HepG2 (cell line): ENCODE results near the gene MLX. TPM values are rescaled to one million over a fixed set of nuclear protein-coding genes. Genes with fewer than 3 reads are reported as not detected.

Experiments used
- CBFB ChIP-seq: sonication (generic); formaldehyde crosslinking; IDR thresholded peaks from 2 replicates; pipeline ENCODE4 v1.4.0; 2020; ENCODE audit warnings: missing genetic modification reagents
- FOXJ3 ChIP-seq: sonication (generic); formaldehyde crosslinking; IDR thresholded peaks from 2 replicates; pipeline ENCODE4 v1.4.0; 2020; ENCODE audit warnings: missing genetic modification reagents, mild to moderate bottlenecking, borderline replicate concordance
- HNRNPLL ChIP-seq: fragments of 200-400 bp; formaldehyde crosslinking; IDR thresholded peaks from 2 replicates; pipeline ENCODE4 v1.6.1; 2017; ENCODE audit warnings: mild to moderate bottlenecking, low read depth, low read length; ENCODE audit not compliant: poor library complexity, severe bottlenecking
- JUNB ChIP-seq: sonication (generic); formaldehyde crosslinking; IDR thresholded peaks from 2 replicates; pipeline ENCODE4 v1.8.0; 2022; ENCODE audit warnings: missing genetic modification reagents, mild to moderate bottlenecking, borderline replicate concordance
- KAT8 ChIP-seq: IDR thresholded peaks from 2 replicates; pipeline ENCODE4 v1.6.1; 2016; ENCODE audit warnings: missing genetic modification reagents, missing compliant biosample characterization
- KDM1A ChIP-seq: IDR thresholded peaks from 2 replicates; pipeline ENCODE4 v1.6.1; 2016; ENCODE audit warnings: missing compliant biosample characterization
- MLLT10 ChIP-seq: sonication (generic); formaldehyde crosslinking; IDR thresholded peaks from 2 replicates; pipeline ENCODE4 v1.4.0; 2020; ENCODE audit warnings: missing genetic modification reagents
- RARA ChIP-seq: IDR thresholded peaks from 2 replicates; pipeline ENCODE4 v1.6.1; 2016; ENCODE audit warnings: missing genetic modification reagents, missing compliant biosample characterization
- REXO4 ChIP-seq: sonication (generic); formaldehyde crosslinking; IDR thresholded peaks from 2 replicates; pipeline ENCODE4 v1.8.0; 2022; ENCODE audit warnings: missing genetic modification reagents, mild to moderate bottlenecking, borderline replicate concordance
- SALL1 ChIP-seq: sonication (generic); formaldehyde crosslinking; IDR thresholded peaks from 2 replicates; pipeline ENCODE4 v1.8.0; 2022; ENCODE audit warnings: mild to moderate bottlenecking, missing genetic modification reagents
- SP4 ChIP-seq: sonication (generic); formaldehyde crosslinking; IDR thresholded peaks from 2 replicates; pipeline ENCODE4 v1.8.1; 2023; ENCODE audit warnings: mild to moderate bottlenecking, missing genetic modification reagents
- STAG1 ChIP-seq: sonication (generic); formaldehyde crosslinking; IDR thresholded peaks from 2 replicates; pipeline ENCODE4 v1.4.0; 2020; ENCODE audit warnings: missing genetic modification reagents
- XBP1 ChIP-seq: sonication (generic); formaldehyde crosslinking; IDR thresholded peaks from 2 replicates; pipeline ENCODE4 v1.5.0; 2020; ENCODE audit warnings: missing genetic modification reagents
- XRCC5 ChIP-seq: fragments of 200-400 bp; formaldehyde crosslinking; optimal IDR thresholded peaks from 2 replicates; pipeline ENCODE3; 2017; ENCODE audit warnings: mild to moderate bottlenecking, low read length
- ZC3H13 ChIP-seq: sonication (generic); formaldehyde crosslinking; IDR thresholded peaks from 2 replicates; pipeline ENCODE4 v1.8.1; 2023; ENCODE audit warnings: mild to moderate bottlenecking, missing genetic modification reagents, moderate library complexity
- ZNF124 ChIP-seq: sonication (generic); formaldehyde crosslinking; IDR thresholded peaks from 2 replicates; pipeline ENCODE4 v1.4.0; 2020; ENCODE audit warnings: missing genetic modification reagents
- ZNF329 ChIP-seq: sonication (generic); formaldehyde crosslinking; IDR thresholded peaks from 2 replicates; pipeline ENCODE4 v1.9.0; 2021; ENCODE audit warnings: low read depth, mild to moderate bottlenecking, missing genetic modification reagents
- ZNF749 ChIP-seq: sonication (generic); formaldehyde crosslinking; IDR thresholded peaks from 2 replicates; pipeline ENCODE4 v1.8.0; 2022; ENCODE audit warnings: mild to moderate bottlenecking, missing genetic modification reagents, moderate library complexity, borderline replicate concordance
- ZNF850 ChIP-seq: sonication (generic); formaldehyde crosslinking; conservative IDR thresholded peaks from 2 replicates; pipeline ENCODE4 v1.9.0; 2021; ENCODE audit warnings: mild to moderate bottlenecking, missing genetic modification reagents
- polyA plus RNA-seq, 8 experiments: library from polyadenylated mRNA; depleted of rRNA in 3 of 8; stranded (reverse) in 7 of 8; unstranded in 1 of 8; fragments of >200 nt; fragmentation: Illumina TruSeq in 4 of 8; extraction: Trizol in 4 of 8; gene quantifications; 2 replicates each; pipeline versions ENCODE4 v1.2.1 to v1.2.3, GENCODE V29; 2011 to 2016; ENCODE audit warnings: low read depth in 4 of 8, missing spikeins in 1 of 8, mixed read lengths in 1 of 8; ENCODE audit not compliant: insufficient read depth in 1 of 8
- total RNA-seq, 5 experiments: library from RNA; depleted of rRNA; stranded (reverse); fragments of >200 nt; fragmentation: Illumina TruSeq; extraction: Trizol; gene quantifications; 2 replicates each; pipeline ENCODE4 v1.2.3, GENCODE V29; 2016; ENCODE audit warnings: low read depth in 1 of 5
- TF ChIP-seq, protein P1 (sequence below): sonication (generic); formaldehyde crosslinking; IDR thresholded peaks from 2 replicates; pipeline ENCODE4 v1.5.1; 2020; ENCODE audit warnings: mild to moderate bottlenecking, missing genetic modification reagents, moderate library complexity
- TF ChIP-seq, protein P2 (sequence below): sonication (generic); formaldehyde crosslinking; conservative IDR thresholded peaks from 2 replicates; pipeline ENCODE4 v1.8.1; 2023; ENCODE audit warnings: missing genetic modification reagents
- TF ChIP-seq, protein P3 (sequence below): IDR thresholded peaks from 2 replicates; pipeline ENCODE4 v1.6.1; 2018; ENCODE audit warnings: missing genetic modification reagents

The MLX gene
- total and polyA plus RNA-seq, 2 of the 13 experiments (the other 11 are each of a cell fraction or from before 2014, with no cell fraction given), result 38.9 to 74.4 TPM

DNA sequence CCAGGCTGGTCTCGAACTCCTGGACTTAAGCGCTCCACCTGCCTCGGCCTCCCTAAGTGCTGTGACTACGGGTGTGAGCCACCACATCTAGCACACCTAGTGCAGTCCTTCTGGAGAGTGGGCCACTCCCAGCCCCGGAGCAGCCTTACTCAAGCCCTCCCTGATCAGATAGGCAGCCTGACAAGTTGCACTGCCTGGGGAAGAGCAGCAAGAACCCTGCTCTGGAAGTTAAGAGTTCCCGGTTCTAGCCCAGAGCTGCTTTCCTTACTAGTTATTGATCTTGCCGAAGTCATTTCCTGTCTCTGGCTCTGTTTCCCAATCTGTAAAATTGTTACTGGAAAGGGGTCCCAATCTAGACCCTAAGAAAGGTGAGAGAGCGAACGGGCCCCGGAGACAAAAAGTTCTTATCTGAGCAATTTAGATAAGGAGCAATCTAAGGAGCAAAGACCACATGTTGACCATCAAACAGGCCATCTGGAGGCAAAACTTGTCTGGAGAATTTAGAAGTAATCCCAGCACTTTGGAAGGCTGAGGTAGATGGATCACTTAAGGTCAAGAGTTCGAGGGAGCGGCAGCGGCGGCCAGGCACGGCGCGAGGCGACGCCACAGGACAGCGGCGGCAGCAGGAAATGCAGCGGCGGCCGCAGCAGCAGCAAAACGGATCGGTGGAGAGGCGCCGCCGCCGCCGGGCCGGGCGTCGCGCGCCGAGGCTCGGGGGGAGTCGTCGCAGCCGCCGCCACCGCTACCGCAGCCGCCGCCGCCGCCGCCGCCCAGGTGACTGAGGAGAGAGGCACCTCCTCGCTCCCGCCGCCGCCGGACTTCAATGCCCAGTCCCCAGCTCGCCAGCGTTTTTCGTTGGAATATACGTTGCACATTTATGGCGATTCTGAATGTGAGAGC lies 35.2 kb upstream of the MLX start (continued):
- TF ChIP-seq, protein P1, sequence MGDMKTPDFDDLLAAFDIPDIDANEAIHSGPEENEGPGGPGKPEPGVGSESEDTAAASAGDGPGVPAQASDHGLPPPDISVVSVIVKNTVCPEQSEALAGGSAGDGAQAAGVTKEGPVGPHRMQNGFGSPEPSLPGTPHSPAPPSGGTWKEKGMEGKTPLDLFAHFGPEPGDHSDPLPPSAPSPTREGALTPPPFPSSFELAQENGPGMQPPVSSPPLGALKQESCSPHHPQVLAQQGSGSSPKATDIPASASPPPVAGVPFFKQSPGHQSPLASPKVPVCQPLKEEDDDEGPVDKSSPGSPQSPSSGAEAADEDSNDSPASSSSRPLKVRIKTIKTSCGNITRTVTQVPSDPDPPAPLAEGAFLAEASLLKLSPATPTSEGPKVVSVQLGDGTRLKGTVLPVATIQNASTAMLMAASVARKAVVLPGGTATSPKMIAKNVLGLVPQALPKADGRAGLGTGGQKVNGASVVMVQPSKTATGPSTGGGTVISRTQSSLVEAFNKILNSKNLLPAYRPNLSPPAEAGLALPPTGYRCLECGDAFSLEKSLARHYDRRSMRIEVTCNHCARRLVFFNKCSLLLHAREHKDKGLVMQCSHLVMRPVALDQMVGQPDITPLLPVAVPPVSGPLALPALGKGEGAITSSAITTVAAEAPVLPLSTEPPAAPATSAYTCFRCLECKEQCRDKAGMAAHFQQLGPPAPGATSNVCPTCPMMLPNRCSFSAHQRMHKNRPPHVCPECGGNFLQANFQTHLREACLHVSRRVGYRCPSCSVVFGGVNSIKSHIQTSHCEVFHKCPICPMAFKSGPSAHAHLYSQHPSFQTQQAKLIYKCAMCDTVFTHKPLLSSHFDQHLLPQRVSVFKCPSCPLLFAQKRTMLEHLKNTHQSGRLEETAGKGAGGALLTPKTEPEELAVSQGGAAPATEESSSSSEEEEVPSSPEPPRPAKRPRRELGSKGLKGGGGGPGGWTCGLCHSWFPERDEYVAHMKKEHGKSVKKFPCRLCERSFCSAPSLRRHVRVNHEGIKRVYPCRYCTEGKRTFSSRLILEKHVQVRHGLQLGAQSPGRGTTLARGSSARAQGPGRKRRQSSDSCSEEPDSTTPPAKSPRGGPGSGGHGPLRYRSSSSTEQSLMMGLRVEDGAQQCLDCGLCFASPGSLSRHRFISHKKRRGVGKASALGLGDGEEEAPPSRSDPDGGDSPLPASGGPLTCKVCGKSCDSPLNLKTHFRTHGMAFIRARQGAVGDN (CRISPR knock-in tag), result peak; percentile 69
- TF ChIP-seq ZNF749 (CRISPR knock-in tag) (no peak), ZC3H13 (CRISPR knock-in tag) (0 out of 2 replicates have a peak, but pooled peaks have one; percentile 60), ZNF850 (CRISPR knock-in tag) (no peak), CBFB (CRISPR knock-in tag) (no peak), XRCC5 (peak; percentile 45), RARA (peak; percentile 85), ZNF329 (CRISPR knock-in tag) (0 out of 2 replicates have a peak, but pooled peaks have one; percentile 22), MLLT10 (CRISPR knock-in tag) (no peak), KDM1A (peak; percentile 81), STAG1 (peak; percentile 54), KAT8 (CRISPR knock-in tag) (no peak), SP4 (CRISPR knock-in tag) (0 out of 2 replicates have a peak, but pooled peaks have one; percentile 5), SALL1 (CRISPR knock-in tag) (peak; percentile 50), ZNF124 (CRISPR knock-in tag) (no peak; the same call in none of the 2 replicates), JUNB (CRISPR knock-in tag) (no peak), FOXJ3 (CRISPR knock-in tag) (0 out of 2 replicates have a peak, but pooled peaks have one; percentile 53), XBP1 (CRISPR knock-in tag) (no peak), HNRNPLL (peak; percentile 34), REXO4 (CRISPR knock-in tag) (no peak)
- TF ChIP-seq, protein P2, sequence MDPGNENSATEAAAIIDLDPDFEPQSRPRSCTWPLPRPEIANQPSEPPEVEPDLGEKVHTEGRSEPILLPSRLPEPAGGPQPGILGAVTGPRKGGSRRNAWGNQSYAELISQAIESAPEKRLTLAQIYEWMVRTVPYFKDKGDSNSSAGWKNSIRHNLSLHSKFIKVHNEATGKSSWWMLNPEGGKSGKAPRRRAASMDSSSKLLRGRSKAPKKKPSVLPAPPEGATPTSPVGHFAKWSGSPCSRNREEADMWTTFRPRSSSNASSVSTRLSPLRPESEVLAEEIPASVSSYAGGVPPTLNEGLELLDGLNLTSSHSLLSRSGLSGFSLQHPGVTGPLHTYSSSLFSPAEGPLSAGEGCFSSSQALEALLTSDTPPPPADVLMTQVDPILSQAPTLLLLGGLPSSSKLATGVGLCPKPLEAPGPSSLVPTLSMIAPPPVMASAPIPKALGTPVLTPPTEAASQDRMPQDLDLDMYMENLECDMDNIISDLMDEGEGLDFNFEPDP, result no peak
- TF ChIP-seq, protein P3, sequence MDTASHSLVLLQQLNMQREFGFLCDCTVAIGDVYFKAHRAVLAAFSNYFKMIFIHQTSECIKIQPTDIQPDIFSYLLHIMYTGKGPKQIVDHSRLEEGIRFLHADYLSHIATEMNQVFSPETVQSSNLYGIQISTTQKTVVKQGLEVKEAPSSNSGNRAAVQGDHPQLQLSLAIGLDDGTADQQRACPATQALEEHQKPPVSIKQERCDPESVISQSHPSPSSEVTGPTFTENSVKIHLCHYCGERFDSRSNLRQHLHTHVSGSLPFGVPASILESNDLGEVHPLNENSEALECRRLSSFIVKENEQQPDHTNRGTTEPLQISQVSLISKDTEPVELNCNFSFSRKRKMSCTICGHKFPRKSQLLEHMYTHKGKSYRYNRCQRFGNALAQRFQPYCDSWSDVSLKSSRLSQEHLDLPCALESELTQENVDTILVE (CRISPR knock-in tag), result peak; percentile 34; the same call in 1 of the 2 replicates
